GM12874 (cell line): Measurements from ENCODE around the gene CELSR2.

Source experiments
- TF ChIP-seq, protein P1 (sequence below): IDR thresholded peaks from 2 replicates; pipeline ENCODE4 v1.5.1; 2011; ENCODE audit warnings: low read depth, mild to moderate bottlenecking, control low read depth, low read length, moderate library complexity; ENCODE audit not compliant: insufficient read depth

The CELSR2 gene

DNA sequence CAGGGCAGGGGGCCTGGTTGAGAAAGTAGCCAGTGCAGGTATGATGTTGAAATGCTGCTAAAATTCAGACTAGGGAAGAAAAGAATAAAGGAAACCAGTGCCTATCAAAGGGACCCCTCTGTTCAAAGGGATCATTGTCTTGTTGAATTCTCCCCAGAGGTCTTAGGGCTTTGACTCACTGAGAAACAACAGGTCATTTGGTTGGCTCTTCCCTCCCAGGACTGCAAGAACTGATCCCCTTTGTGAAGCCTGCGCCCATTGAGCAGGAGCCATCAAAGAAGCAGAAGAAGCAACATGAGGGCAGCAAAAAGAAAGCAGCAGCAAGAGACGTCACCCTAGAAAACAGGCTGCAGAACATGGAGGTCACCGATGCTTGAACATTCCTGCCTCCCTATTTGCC, 11.8 kb upstream of the CELSR2 start:
- TF ChIP-seq, protein P1, sequence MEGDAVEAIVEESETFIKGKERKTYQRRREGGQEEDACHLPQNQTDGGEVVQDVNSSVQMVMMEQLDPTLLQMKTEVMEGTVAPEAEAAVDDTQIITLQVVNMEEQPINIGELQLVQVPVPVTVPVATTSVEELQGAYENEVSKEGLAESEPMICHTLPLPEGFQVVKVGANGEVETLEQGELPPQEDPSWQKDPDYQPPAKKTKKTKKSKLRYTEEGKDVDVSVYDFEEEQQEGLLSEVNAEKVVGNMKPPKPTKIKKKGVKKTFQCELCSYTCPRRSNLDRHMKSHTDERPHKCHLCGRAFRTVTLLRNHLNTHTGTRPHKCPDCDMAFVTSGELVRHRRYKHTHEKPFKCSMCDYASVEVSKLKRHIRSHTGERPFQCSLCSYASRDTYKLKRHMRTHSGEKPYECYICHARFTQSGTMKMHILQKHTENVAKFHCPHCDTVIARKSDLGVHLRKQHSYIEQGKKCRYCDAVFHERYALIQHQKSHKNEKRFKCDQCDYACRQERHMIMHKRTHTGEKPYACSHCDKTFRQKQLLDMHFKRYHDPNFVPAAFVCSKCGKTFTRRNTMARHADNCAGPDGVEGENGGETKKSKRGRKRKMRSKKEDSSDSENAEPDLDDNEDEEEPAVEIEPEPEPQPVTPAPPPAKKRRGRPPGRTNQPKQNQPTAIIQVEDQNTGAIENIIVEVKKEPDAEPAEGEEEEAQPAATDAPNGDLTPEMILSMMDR: no peak

DNA sequence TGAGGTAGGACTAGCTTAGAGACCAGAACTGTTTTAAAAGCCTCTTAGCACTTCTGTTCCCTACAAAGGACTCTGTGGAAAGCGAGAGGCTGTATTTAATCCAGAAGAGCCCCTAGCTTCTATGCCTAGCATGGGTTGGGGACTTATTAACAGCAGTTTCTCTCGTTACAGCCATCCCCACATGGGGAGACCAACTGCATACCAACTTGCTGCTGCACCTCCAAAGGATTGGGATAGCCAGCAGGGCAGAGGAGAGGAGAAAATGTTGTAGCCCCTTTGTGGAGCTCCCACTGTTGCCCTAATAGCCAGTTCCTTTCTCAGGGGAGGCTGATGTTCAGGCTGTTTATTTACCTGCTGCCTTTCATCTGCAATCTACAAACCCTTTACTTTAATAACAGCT, 11.0 kb upstream of the CELSR2 start:
- TF ChIP-seq, protein P1: no peak

DNA sequence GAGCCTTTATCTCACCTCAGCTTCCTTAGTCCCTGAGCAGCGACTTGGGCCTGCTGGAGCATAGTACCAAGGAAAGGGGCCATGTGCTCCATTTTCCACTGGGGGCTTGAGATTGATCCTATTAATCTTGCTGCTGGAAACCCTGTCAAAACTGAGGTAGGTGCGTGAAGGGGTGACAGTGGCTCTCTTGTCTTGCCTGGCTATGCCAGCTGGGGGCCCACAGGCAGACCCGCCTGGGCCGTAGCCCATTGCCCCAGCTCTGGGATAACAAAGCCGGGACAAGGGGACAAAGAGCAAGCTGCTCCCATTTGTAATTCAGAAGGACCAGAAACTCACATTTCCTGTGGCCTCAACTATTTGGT, 10.3 kb upstream of the CELSR2 start:
- TF ChIP-seq, protein P1: no peak

DNA sequence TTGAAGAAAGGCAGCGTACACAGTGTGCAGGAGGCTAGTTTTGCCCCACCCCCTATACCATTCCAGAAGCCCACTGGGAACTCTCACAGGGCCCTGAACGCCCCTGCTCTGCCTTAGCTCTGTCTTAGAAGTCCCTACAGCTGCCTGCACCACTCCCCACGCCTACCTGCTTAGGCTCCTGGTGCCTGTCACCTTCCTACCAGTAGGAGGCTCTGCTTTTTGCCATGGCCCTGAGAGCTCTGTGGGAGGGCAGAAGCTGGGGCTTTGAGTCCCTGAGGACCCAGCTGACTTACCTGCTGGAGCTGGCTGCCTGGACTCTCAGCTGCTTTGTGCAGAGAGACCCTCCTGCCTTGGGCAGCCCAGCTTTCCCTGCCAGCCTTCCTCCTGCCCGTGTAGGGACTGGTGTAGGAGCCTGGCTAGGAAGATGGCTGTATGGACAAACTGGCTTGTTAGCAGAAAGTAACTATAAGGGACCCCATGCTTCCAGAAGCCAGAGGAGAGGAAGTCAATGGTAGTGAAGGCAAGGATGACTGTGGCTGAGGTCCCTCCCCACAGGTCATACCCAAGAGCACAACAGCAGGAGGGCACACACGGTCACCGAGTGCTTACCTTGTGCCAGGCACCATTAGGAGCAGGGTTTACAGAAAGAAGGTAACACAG, 9.8 kb upstream of the CELSR2 start:
- TF ChIP-seq, protein P1: peak; percentile 66

DNA sequence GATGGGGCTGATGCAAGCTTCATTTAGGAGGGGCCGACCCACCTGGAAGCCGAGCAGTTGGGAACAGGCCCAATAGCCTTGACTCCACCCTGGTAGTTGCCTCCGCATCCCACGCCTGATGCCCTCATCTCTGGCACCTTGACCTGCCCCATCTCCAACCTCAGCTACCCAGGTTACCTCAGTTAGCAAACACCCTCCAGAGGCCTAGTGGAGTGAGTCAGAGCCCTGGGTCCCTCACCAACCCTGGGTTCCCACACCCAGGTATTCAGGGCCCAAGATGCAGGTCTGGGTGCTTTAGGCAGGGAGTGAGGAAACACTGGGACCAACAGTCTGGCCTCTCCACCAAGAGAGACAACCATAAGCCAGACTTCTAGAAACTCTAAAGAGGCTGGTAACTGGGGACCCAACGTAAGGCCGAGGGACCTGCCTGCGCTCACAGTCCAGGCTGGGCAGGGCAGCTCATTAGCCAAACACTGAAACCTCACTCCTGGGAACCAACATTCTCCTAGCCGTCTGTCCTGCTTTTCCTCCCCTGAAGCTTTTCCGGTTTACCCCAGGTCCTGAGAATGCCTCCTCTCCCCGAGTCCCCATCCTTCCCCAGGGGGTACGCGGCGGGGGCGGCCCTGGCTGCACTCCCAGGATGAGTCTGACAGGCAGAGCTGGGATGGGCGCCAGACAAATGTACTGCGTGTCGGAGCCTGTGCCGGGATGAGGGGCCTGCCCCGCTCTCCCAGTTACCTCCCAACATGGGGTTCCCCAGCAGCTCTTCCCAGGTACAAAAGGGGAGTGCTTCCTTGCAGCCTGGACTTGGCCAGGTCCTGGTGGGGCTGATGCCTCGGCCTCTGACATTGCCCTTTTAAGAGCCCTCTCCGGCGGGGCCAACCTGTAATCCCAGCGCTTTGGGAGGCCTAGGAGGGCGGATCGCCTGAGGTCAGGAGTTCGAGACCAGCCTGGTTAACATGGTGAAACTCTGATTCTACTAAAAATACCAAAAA, 8.9 kb upstream of the CELSR2 start:
- TF ChIP-seq, protein P1: no peak

DNA sequence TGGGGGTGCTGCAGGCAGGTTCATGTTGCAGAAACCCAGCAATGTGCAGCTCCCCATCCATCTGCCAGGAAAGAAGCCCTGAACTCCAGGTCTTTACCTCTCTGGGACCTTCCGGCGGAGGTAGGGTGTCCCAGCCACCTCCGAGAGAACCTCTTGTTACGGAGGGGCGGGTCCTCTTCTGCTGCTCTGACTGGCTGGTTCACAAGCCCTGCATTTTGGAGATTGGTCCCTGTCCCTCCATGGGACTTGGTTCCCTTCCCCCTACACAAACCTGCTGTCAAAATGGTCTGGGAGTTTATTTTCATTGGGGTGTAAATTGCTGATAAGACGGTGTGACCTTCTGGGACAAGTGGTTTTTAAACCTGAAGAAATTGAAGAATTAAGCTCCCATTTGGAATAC, 8.0 kb upstream of the CELSR2 start:
- TF ChIP-seq, protein P1: no peak

DNA sequence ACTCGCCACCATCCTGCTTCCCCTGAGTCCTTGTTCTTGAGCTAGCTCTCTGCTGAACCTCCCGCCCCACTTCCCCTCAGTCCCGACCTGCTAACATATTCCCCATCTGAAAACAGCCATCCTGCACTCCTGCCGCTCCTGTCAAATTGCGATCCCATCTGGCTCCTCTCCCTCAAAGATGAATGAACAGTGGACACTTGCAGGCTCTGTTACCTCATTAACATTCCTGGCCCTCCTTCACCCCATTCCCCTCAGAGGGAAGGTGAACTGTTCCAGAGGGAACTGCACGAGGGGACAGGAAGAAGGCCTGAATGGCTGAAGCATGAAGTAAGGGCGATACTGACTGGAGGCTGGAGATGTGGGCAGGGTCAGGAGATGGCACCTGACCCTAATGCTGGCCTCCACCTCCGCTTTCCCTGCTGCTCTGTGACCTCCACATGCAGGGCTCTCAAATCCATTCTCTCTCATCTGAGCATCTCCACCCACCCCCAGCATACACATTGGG, 7.4 kb upstream of the CELSR2 start:
- TF ChIP-seq, protein P1: no peak
